Endothelial cell of umbilical vein (primary cell): ENCODE results near the gene CAPS. TPM values are rescaled to one million over a fixed set of nuclear protein-coding genes. Genes with fewer than 3 reads are reported as not detected.

Experiments
- BruUV-seq: library from RNA; stranded (reverse); fragments of 400-500 nt; replicated peaks from 2 replicates; lab custom pipeline; 2021; lab: Mats Ljungman, UMichigan
- CTCF ChIA-PET: fragments of 300-600, 350-600 bp; sonication (Branson Sonifier 250); formaldehyde crosslinking; loops from one replicate; lab custom pipeline; 2021; ENCODE audit warnings: antibody characterized with exemption, inconsistent platforms; lab: Charles Lee
- POLR2A ChIA-PET: fragments of 300-600, 350-600 bp; sonication (Branson Sonifier 250); formaldehyde crosslinking; loops from one replicate; lab custom pipeline; 2021; ENCODE audit warnings: antibody characterized with exemption, inconsistent platforms; lab: Charles Lee
- DNase-seq: peaks from one replicate; pipeline ENCODE4 v3.0.0-alpha.2; 2011; ENCODE audit warnings: low read depth, low spot score
- FAIRE-seq: peaks from 2 replicates; lab custom pipeline; 2011; peaks lifted over from hg19 to GRCh38; lab: Jason Lieb, UNC
- H2AFZ ChIP-seq: 2 replicates; pipeline ENCODE4 v1.6.0; 2012; ENCODE audit warnings: low read depth, low read length, control low read depth, inconsistent platforms
- H3K27ac ChIP-seq: 2 replicates; pipeline ENCODE4 v1.5.1; 2011; ENCODE audit warnings: low read depth, mild to moderate bottlenecking, control low read depth, low read length, moderate library complexity; ENCODE audit not compliant: insufficient read depth
- H3K27me3 ChIP-seq, 2 experiments: 2 replicates each; pipeline versions ENCODE4 v1.6.0 to v1.6.1; 2011; ENCODE audit warnings: low read length in 2 of 2, mixed read lengths in 1 of 2; ENCODE audit not compliant: control insufficient read depth in 2 of 2, insufficient read depth in 2 of 2
- H3K36me3 ChIP-seq, 2 experiments: 2 replicates in 1 of 2; 3 replicates in 1 of 2; pipeline ENCODE4 v1.5.1; 2011; ENCODE audit warnings: low read length in 2 of 2, mild to moderate bottlenecking in 1 of 2, moderate library complexity in 1 of 2; ENCODE audit not compliant: control insufficient read depth in 2 of 2, insufficient read depth in 2 of 2; ENCODE audit errors: extremely low read depth in 1 of 2
- H3K4me1 ChIP-seq: 3 replicates; pipeline ENCODE4 v1.5.1; 2011; ENCODE audit warnings: mild to moderate bottlenecking, low read length; ENCODE audit not compliant: control insufficient read depth, insufficient read depth; ENCODE audit errors: extremely low read depth
- H3K4me2 ChIP-seq: 2 replicates; pipeline ENCODE4 v1.6.1; 2011; ENCODE audit warnings: low read length, control low read depth, mixed read lengths; ENCODE audit not compliant: insufficient read depth
- H3K4me3 ChIP-seq, 3 experiments: fragments of 200-600 bp in 1 of 3; sonication (generic), shearing (Covaris generic) in 1 of 3; replicated peaks in 1 of 3; 2 replicates each; pipeline ENCODE4 v1.5.1; 2011 to 2016; ENCODE audit warnings: control low read depth in 3 of 3, low read length in 3 of 3, mild to moderate bottlenecking in 2 of 3, inconsistent platforms in 1 of 3, low read depth in 1 of 3, moderate library complexity in 1 of 3; ENCODE audit not compliant: insufficient read depth in 1 of 3
- H3K79me2 ChIP-seq: 2 replicates; pipeline ENCODE4 v1.6.0; 2012; ENCODE audit warnings: low read length, inconsistent platforms; ENCODE audit not compliant: control insufficient read depth, insufficient read depth
- H3K9ac ChIP-seq: replicated peaks from 2 replicates; pipeline ENCODE3; 2011; ENCODE audit warnings: low read length, control low read depth; ENCODE audit not compliant: insufficient read depth; ENCODE audit errors: extremely low read depth
- H3K9me1 ChIP-seq: replicated peaks from 3 replicates; pipeline ENCODE4 v1.6.0; 2011; ENCODE audit warnings: mild to moderate bottlenecking, low read length; ENCODE audit not compliant: control insufficient read depth, insufficient read depth; ENCODE audit errors: extremely low read depth
- H3K9me3 ChIP-seq: replicated peaks from 2 replicates; pipeline ENCODE4 v1.5.1; 2012; ENCODE audit warnings: low read length, inconsistent platforms; ENCODE audit not compliant: control insufficient read depth, insufficient read depth
- H4K20me1 ChIP-seq: replicated peaks from 2 replicates; pipeline ENCODE3; 2011; ENCODE audit warnings: mild to moderate bottlenecking, low read length; ENCODE audit not compliant: control insufficient read depth, insufficient read depth; ENCODE audit errors: extremely low read depth
- CTCF ChIP-seq, 2 donors: IDR thresholded peaks; 1 replicate in 1 of 2; 2 replicates in 1 of 2; pipeline ENCODE4 v1.5.1; 2011; ENCODE audit warnings: low read length in 2 of 2, mild to moderate bottlenecking in 2 of 2, moderate library complexity in 2 of 2, control low read depth in 1 of 2, inconsistent platforms in 1 of 2, low read depth in 1 of 2; ENCODE audit not compliant: insufficient read depth in 1 of 2; ENCODE audit errors: extremely low read depth in 1 of 2
- EZH2 ChIP-seq: IDR thresholded peaks from 2 replicates; pipeline ENCODE4 v1.6.1; 2012; ENCODE audit warnings: borderline replicate concordance, low read depth, mild to moderate bottlenecking, moderate library complexity, low read length, inconsistent platforms; ENCODE audit not compliant: severe bottlenecking
- FOS ChIP-seq: IDR thresholded peaks from 2 replicates; pipeline ENCODE4 v1.6.1; 2011; ENCODE audit warnings: mild to moderate bottlenecking, low read length, moderate library complexity, borderline replicate concordance; ENCODE audit not compliant: insufficient read depth
- GATA2 ChIP-seq: IDR thresholded peaks from 2 replicates; pipeline ENCODE4 v1.7.0; 2011; ENCODE audit warnings: low read depth, mild to moderate bottlenecking, moderate library complexity, mixed read lengths, low read length; ENCODE audit not compliant: insufficient read length, insufficient read depth
- JUN ChIP-seq: IDR thresholded peaks from 2 replicates; pipeline ENCODE4 v1.6.1; 2011; ENCODE audit warnings: borderline replicate concordance, low read depth; ENCODE audit not compliant: insufficient read length, insufficient read depth
- MAX ChIP-seq: IDR thresholded peaks from 2 replicates; pipeline ENCODE4 v1.6.1; 2011; ENCODE audit not compliant: insufficient read depth, insufficient read length
- MYC ChIP-seq: IDR thresholded peaks from one replicate; pipeline ENCODE4 v1.6.1; 2011; ENCODE audit warnings: mild to moderate bottlenecking, low read depth, low read length
- POLR2A ChIP-seq: IDR thresholded peaks from 2 replicates; pipeline ENCODE4 v1.6.1; 2012; ENCODE audit warnings: low read depth, mild to moderate bottlenecking, control low read depth, low read length
- POLR2AphosphoS5 ChIP-seq: IDR thresholded peaks from 2 replicates; pipeline ENCODE4 v1.6.1; 2012; ENCODE audit warnings: low read depth, mild to moderate bottlenecking, control low read depth, low read length, moderate library complexity; ENCODE audit not compliant: insufficient read depth
- dilution Hi-C: fragments of 300-500 bp; cut with MboI; formaldehyde crosslinking; loops from one replicate; pipeline ENCODE4 v1.15.0; 2019; ENCODE audit warnings: low sequenced_read_pairs; ENCODE audit not compliant: extremely low pct_ligation_motif_present
- intact Hi-C: fragments of 100-400 bp; cut with micrococcal nuclease; formaldehyde crosslinking; loops from one replicate; pipeline ENCODE4 v1.10.0; 2022
- polyA plus RNA-seq, 4 experiments: library from polyadenylated mRNA; depleted of rRNA in 3 of 4; stranded (reverse) in 3 of 4; unstranded in 1 of 4; fragments of >200 nt; gene quantifications; 2 replicates each; pipeline versions ENCODE4 v1.2.1 to v1.2.3, GENCODE V29; 2011 to 2012; ENCODE audit warnings: missing spikeins in 1 of 4
- total RNA-seq: library from RNA; stranded (reverse); gene quantifications from 2 replicates; pipeline ENCODE4 v1.2.3, GENCODE V29; 2021

Gene CAPS
- total and polyA plus RNA-seq, 2 donors (not counting 3 experiments of a cell fraction or from before 2014, with no cell fraction given) = 6.9 to 8.9 TPM

- H3K79me2 ChIP-seq = no peaks in the 10 kb centered on the region
- no peak overlapping the region for H3K4me3 ChIP-seq
- TF ChIP-seq GATA2 = no peak
- no peak for TF ChIP-seq POLR2A
- TF ChIP-seq FOS = no peak
- no peak for TF ChIP-seq CTCF (IDR thresholded peaks at IDR 0.05; ENCODE audit: extremely low read depth in 1 of 2, insufficient read depth in 1 of 2, low read depth in 1 of 2, low read length in 2 of 2)
- TF ChIP-seq POLR2AphosphoS5 = no peak
- TF ChIP-seq JUN = no peak
- no peak for TF ChIP-seq MYC
- no peak for TF ChIP-seq EZH2
- TF ChIP-seq MAX = no peak
- no peak overlapping the region for H2AFZ ChIP-seq
- H3K9ac ChIP-seq = no peak overlapping the region
- POLR2A ChIA-PET = no interaction called here
- no peaks in the 10 kb centered on the region for H3K27me3 ChIP-seq
- no peak overlapping the region for H3K4me2 ChIP-seq
- no peak overlapping the region for H3K27ac ChIP-seq
- dilution Hi-C loops = no loop called here
- no TSS peak for BruUV-seq
- peaks cover 0 to 2% of the 10 kb centered on the region in 2 experiments for H3K36me3 ChIP-seq
- no peaks in the 10 kb centered on the region for H4K20me1 ChIP-seq
- CTCF ChIA-PET = interaction anchor here (1.8 kb wide), 1 partner anchor 112 kb away, joined by 4 read pairs; no protein-coding TSS in a partner anchor
- no peaks in the 10 kb centered on the region for H3K9me1 ChIP-seq
- no peaks in the 10 kb centered on the region for H3K4me1 ChIP-seq
- DNase-seq (no peak), FAIRE-seq (no peak)
- intact Hi-C loops = no loop called here
- H3K9me3 ChIP-seq = no peaks in the 10 kb centered on the region
Observed at GRCh38 chr19:5910638-5910907, 3.5 kb upstream of the CAPS start.
